OCI-LY7 (cell line): ENCODE data around the gene FIP1L1.

Experiments used
- EZH2phosphoT487 ChIP-seq: fragments of 200-600 bp; sonication (generic); IDR thresholded peaks from 2 replicates; pipeline ENCODE4 v1.6.1; 2018; ENCODE audit warnings: low read depth, borderline replicate concordance, mild to moderate bottlenecking, mixed run types, antibody characterized with exemption, low read length, moderate library complexity, mixed read lengths
- TF ChIP-seq, protein P1 (sequence below): fragments of 200-600 bp; sonication (generic); conservative IDR thresholded peaks from 2 replicates; pipeline ENCODE4 v1.5.1; 2014; ENCODE audit warnings: mild to moderate bottlenecking, antibody characterized with exemption, low read length, moderate library complexity, mixed read lengths

DNA sequence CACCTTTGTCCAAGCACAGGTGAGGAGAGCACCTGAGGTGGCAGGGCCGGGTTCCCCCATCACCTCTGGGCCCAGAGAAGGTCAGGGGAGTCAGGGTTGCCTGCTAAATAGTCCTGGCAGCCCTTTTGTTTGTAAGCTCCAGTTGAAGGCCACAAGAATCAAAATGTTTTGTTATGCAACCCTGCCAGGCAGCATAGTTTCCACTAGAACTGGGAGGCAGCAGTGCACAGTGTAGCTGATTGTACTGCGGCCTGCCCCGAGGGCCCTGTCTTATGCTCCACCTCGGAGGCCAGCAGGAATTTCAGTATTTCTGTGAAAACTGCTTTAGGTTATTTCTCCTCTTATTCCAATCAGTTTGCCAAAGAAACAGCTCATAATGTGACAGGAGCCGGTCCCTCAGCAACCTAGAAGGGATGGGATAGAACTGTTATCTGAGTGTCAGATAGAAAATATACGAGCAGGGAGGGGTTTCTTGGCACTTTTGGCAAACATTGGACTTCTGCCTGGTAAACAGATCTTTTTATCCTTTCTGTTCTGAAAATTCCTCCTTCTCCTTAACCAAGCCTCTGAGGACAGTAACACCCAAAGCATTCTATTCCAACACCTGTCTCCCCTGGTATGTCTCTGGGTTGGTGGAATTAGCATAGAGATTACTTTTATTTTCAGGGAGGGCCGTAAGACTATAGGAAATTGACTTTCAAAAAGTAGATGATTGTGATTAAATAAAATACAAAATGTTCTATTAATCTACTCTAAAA, 120.2 kb downstream of the FIP1L1 start:
- TF ChIP-seq, protein P1, sequence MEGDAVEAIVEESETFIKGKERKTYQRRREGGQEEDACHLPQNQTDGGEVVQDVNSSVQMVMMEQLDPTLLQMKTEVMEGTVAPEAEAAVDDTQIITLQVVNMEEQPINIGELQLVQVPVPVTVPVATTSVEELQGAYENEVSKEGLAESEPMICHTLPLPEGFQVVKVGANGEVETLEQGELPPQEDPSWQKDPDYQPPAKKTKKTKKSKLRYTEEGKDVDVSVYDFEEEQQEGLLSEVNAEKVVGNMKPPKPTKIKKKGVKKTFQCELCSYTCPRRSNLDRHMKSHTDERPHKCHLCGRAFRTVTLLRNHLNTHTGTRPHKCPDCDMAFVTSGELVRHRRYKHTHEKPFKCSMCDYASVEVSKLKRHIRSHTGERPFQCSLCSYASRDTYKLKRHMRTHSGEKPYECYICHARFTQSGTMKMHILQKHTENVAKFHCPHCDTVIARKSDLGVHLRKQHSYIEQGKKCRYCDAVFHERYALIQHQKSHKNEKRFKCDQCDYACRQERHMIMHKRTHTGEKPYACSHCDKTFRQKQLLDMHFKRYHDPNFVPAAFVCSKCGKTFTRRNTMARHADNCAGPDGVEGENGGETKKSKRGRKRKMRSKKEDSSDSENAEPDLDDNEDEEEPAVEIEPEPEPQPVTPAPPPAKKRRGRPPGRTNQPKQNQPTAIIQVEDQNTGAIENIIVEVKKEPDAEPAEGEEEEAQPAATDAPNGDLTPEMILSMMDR: no peak
- TF ChIP-seq EZH2phosphoT487: no peak
